CD4-positive, alpha-beta T cell treated with Interleukin-15 for 4 hours (primary cell): ENCODE data around the gene ZNF765.
"Not testable (repeated sequence)": the region's sequence is repeated elsewhere in the genome, so short reads cannot be mapped to it uniquely, and the experiment has no call there.

ENCODE experiments used
- DNase-seq: peaks from one replicate; pipeline ENCODE4 v3.0.0-alpha.2; 2020; ENCODE audit warnings: low spot score

The ZNF765 gene

GRCh38 chr19:53422551-53422950 lies 27.6 kb downstream of the ZNF765 start:
- no peak for DNase-seq

GRCh38 chr19:53423074-53423473 lies 28.1 kb downstream of the ZNF765 start:
- not testable (repeated sequence) for DNase-seq

- not testable (repeated sequence) for DNase-seq
Observed at GRCh38 chr19:53423680-53424079, 28.7 kb downstream of the ZNF765 start.

GRCh38 chr19:53424968-53425597 lies 30.1 kb downstream of the ZNF765 start:
- peak; percentile 66 for DNase-seq

- DNase-seq = peak; percentile 96
Observed at GRCh38 chr19:53431399-53432087, 36.6 kb downstream of the ZNF765 start, which contains the start of gene ZNF761. ZNF761 (plus strand) TSS chr19:53431984; CDS start chr19:53447269, 15,285 bp downstream.

GRCh38 chr19:53432088-53432661 lies 37.2 kb downstream of the ZNF765 start:
- no peak for DNase-seq

- DNase-seq = not testable (repeated sequence)
Observed at GRCh38 chr19:53443809-53444208, 48.9 kb downstream of the ZNF765 start.

- DNase-seq = not testable (repeated sequence)
Observed at GRCh38 chr19:53447196-53447595, 52.2 kb downstream of the ZNF765 start.

GRCh38 chr19:53455828-53456227 lies 60.9 kb downstream of the ZNF765 start:
- DNase-seq = no peak

GRCh38 chr19:53460131-53460721 lies 65.3 kb downstream of the ZNF765 start:
- not testable (repeated sequence) for DNase-seq

GRCh38 chr19:53461866-53462265 lies 66.9 kb downstream of the ZNF765 start:
- no peak for DNase-seq

GRCh38 chr19:53462861-53463260 lies 67.9 kb downstream of the ZNF765 start:
- no peak for DNase-seq

GRCh38 chr19:53463263-53463662 lies 68.3 kb downstream of the ZNF765 start:
- no peak for DNase-seq

- DNase-seq = no peak
Observed at GRCh38 chr19:53466726-53467484, 72.0 kb downstream of the ZNF765 start.

- DNase-seq = peak; percentile 96
Observed at GRCh38 chr19:53467485-53468262, 72.7 kb downstream of the ZNF765 start, which contains the start of gene ZNF813. ZNF813 (plus strand) TSS chr19:53467733; CDS start chr19:53483823, 16,090 bp downstream.

- DNase-seq = not testable (repeated sequence)
Observed at GRCh38 chr19:53468628-53469027, 73.7 kb downstream of the ZNF765 start.

- no peak for DNase-seq
Observed at GRCh38 chr19:53471916-53472315, 77.0 kb downstream of the ZNF765 start.

GRCh38 chr19:53474832-53475231 lies 79.9 kb downstream of the ZNF765 start:
- DNase-seq = not testable (repeated sequence)

- DNase-seq = not testable (repeated sequence)
Observed at GRCh38 chr19:53475470-53475869, 80.5 kb downstream of the ZNF765 start.
